Esophagus mucosa (tissue), 1 donor: ENCODE measurements around the gene FAM83D. TPM values are rescaled to one million over a fixed set of nuclear protein-coding genes. Genes with fewer than 3 reads are reported as not detected.

ENCODE experiments used
- ATAC-seq: fragments of 200-7000 bp; cut with Tn5 transposase; one replicate; pipeline ENCODE4 v1.9.1; 2020
- total RNA-seq: library from RNA; stranded (reverse); gene quantifications from one replicate; pipeline ENCODE4 v1.2.4, GENCODE V29; 2023
- donor health status: DM: yes; HTN: yes; CAD: no.

The FAM83D gene
- total RNA-seq, result 67.0 TPM

DNA sequence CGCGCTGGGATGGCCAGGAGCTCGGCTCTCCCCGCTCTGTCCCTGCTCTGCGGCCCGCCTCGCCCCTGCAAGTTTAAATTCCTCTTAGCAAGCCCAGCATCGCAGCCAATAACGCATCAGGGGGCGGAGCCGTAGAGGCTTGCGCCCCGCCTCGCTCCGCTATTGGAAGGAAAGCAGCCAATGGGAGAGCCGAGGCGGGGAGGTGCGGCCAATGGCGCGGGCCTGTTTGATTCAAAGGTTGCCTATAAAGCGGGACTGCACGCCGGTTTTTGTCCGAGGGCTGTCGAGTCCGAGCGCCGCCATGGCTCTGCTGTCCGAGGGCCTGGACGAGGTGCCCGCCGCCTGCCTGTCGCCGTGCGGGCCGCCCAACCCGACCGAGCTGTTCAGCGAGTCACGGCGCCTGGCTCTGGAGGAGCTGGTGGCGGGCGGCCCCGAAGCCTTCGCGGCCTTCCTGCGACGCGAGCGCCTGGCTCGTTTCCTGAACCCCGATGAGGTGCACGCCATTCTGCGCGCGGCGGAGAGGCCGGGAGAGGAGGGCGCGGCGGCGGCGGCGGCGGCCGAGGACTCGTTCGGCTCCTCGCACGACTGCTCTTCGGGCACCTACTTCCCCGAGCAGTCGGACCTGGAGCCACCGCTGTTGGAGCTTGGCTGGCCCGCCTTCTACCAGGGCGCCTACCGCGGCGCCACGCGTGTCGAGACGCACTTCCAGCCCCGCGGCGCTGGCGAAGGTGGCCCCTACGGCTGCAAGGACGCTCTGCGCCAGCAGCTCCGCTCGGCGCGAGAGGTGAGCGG is at the start of gene FAM83D:
Gene FAM83D, plus strand, starts transcription at position 276 of the 792 bp plus-strand sequence. Its CDS starts 26 bp downstream, at position 302.
- peak; percentile 94 for ATAC-seq

- ATAC-seq, result no peak
Observed at GRCh38 chr20:38877483-38877882, 48.7 kb upstream of the FAM83D start.

DNA sequence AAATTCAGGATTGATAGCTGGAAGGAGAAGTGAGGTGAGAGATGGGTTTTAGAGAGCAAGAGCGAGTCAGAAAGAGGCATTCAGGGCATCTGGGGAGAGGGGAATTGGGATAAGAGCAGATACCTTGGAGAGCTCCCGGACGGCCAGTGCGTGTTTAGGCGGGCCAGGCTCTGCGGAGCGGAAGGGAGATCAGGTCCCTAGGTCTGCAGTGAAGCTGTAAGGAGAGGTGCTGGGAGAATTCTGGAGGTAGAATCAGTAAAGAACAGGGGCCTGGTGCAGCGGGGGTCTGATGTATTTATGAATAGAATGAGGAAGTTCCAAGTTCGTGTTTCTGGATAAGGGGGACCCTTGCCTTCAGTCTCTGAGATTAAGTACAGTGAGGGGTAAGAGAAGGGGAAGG is 47.4 kb upstream of the FAM83D start:
- no peak for ATAC-seq

DNA sequence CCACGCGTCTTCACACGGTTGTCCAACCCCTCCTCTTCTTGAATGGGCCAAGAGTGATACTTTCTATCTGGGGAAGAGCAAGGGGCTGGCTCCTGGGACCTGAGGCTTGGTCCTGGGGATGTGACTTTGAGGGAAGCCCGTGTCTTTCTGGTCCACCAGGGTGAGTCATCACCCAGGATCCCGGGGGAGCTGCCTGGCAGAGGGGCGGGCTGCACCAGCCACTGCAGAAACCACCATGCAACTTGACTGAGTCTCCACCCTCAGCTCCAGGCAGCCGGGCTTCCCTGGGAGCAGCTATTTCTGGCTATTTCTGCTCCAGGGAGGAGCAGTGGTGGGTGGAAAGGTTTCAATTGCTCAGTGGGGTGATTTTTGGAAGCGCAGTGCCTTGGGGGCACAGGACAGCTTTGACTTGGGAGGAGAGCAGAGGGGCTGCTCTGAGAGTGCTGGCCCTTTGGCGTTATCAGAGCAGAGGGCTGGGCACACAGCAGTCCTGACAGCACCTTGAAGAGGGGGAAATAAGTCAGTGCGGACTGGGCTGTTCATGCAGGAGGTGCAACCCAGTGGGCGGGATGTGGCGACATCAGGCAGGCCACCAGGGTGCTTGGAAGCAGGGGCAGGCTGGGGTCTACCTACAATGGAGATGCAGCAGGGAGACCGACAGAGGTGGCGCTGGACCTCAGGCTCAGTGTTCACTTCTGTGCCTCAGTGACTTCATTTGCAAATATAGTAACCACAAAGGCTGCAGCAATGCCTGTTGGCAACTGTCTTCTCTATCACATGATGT is 45.1 kb upstream of the FAM83D start:
- ATAC-seq, result peak; percentile 17

DNA sequence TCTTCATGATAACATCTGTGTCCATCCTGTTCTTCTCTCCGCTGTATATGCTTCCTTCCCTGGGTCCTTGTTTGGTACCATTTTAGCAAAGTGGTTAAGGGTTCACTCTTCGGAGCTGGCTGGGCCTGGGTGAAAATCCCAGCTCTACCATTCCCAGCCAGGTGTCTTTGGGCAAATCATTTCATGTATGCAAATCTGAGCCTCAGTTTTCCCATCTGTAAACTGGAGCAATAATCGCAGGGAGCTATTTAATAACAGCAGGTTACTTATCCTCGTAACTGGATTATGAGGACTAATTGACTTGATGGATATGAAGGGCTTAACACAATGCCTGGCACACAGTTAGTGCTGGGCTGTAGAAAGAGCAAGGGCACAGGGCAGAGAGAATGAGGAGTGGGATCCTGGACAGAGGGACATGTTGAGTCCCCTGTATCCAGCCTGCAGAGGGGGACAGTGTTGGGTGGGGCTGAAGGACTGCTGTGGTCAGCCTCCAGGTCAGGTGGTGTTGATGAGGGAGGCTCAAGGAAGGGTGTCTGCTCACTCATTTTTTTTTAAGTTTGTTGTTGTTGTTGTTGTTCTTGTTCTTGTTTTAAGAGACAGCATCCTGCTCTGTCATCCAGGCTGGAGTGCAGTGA is 44.3 kb upstream of the FAM83D start:
- no peak for ATAC-seq

- ATAC-seq, result no peak
Observed at GRCh38 chr20:38882600-38882999, 43.6 kb upstream of the FAM83D start.

DNA sequence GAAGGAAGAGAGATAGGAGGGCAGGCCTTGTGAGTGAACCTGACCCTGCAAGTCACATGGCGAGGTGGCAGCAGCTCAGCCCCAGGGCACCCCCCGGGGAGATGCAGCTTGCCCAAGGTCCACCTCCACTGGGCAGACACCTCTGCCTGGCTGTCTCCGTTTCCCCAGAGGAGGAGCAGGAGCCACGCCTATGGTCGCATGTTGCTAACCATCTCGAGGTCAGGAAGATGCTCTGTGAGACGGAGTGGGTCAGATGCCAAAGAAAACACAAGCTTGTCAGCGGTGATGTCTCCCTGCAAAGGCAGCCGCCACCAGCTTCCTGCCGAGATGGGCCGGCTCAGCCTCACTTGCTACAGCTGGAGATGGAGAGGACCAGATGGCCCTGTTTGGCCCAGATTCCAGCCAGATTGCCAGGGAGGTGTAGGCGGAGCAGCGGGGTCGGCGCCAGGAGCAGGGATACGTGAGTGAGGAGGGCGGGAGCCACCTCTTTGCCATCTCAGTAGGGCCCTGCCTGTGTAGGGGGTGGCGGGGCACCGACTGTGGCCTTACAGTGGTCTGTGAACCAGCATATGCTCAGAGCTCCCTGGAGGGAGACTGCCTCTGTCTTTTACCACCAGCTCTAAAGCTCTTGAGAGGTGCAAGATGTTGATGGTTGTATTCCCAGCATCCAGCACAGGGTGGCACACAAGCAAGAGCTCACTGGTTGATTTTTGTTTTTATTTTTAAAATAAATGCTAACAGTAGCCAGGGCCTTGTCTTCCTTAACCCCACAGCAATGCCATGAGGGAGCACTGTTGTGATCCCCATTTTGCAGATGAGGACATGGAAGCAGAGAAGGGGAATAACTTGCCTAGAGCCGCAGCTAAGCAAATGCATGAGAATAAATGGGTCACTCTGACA is 42.9 kb upstream of the FAM83D start:
- ATAC-seq, result peak; percentile 8

GRCh38 chr20:38883981-38884733 is 42.1 kb upstream of the FAM83D start:
- ATAC-seq, result no peak

DNA sequence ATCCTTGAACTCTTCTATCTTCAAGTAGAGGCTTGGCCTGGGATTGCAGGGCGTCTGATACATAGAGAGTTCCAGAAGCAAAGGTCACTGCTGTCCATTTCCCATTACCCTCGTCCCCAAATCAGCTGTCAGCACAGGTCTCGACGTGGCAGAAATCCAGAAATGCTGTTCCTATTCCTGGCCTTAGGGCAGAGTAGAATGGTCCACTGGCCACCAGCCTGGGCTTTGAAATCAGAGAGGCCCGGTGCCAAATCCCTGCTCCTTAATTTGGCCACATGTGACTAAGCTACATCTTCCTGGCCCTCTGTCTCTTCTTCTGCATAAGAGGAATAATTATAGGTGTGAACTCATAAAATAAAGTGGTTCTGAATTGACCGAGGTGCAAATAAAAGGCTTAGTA is 40.9 kb upstream of the FAM83D start:
- ATAC-seq, result no peak

- ATAC-seq, result no peak
Observed at GRCh38 chr20:38888059-38888831, 38.0 kb upstream of the FAM83D start.

GRCh38 chr20:38889050-38889449 is 37.2 kb upstream of the FAM83D start:
- ATAC-seq, result no peak

DNA sequence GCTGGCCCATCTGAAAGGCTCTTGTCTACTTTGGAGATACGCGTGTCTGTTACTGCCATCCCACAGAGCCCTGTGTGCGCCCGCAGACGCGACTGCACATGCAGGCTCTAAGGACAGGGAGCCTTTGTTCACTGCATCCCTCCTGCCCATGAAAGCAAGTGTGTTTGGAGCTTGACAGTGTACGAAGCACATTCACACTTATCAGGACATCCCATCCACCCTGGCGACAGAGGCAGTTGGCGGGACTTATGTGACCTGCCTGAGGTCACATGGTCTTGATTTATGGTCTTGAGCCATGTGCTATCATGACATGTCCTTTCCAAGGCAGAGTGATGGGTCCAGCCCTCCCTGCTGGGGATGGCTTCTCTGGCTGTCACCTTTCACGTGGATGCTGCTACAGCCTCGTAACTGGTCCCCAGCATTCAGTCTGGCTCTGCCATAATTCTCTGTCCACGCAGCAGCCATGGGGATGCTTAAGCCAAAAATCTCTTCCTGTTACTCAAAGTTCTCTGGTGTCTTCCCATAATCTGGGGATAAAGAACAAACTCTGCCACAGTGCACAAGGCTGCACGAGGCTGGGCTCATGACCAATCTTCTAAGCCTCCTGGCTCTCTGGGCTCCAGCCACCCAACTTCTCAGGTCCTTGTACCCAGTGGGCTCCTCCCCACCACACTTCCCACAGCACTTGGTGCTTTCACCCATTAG is 36.3 kb upstream of the FAM83D start:
- no peak for ATAC-seq

GRCh38 chr20:38890497-38890818 is 35.8 kb upstream of the FAM83D start:
- ATAC-seq, result no peak

DNA sequence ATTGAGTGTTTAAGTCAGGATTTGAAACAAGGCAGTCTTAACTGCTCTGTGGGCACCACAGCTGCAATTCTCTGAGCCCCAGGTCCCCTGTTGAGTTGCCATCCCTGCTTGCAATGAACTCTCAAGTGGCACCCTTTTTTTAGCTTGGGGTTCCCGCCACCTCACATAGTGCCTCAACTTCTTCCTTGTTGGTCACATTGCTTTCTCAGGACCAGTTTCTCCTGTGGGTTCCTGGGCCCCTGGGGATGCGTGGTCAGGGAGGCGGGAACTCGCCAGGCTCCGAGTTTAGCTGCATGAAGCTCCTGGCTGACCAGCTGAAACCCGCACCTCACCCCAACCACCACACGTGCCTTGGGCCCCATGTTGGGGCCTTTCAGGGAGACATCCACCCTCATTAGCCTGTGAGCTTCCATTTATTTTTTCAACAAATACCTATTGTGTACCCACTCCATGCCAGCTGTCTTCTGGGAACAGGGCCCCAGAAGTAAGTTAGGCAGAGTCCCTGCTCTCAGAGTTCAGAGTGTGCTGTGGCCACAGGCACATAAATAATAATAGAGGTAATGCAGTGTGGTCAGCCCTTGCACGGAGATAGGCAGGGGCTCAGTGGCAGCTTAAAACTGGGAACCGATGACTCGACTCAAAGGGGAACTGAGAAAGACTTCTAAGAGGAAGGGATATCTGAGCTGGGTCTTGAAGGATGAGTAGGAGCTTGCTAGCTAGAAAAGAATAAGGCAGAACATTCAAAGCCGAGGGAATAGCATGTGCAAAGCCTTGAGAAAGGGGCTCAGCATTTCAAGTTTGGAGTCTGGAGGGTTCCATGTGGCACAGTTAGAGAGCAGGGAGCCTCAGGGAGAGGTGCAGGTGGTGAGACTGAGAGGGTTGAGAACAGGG is 33.9 kb upstream of the FAM83D start:
- ATAC-seq, result no peak

DNA sequence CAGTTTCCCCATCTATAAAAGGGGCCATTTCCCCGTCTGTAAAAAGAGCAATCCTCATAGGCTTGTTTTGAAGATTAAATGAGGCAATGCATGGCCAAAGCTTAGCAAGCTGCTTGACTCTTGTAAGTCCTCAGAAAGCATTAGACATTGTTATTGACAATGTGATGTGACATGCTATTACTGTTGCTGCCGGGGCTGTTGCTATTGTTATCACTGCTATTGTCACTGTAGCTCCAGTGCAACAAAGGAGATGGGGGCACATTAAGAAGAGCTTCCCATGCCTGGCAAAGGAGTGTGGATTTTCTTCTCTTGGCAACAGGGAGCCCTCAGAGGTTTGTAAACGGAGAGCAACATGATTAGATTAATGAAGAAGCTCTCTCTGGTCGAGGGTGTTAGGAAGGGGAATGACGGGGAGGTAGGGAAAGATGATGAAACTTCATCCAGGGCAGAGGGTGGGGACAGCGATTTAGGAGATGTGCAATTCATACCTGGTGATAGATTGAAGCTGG is 33.1 kb upstream of the FAM83D start:
- ATAC-seq, result no peak

GRCh38 chr20:38893565-38894090 is 32.6 kb upstream of the FAM83D start:
- peak; percentile 81 for ATAC-seq

GRCh38 chr20:38894091-38894847 is 31.9 kb upstream of the FAM83D start:
- ATAC-seq, result peak; percentile 27
